ENCODE results near the gene RFNG. TPM values are rescaled to one million over a fixed set of nuclear protein-coding genes. Genes with fewer than 3 reads are reported as not detected.
A peak's percentile ranks its signal among the peaks of the same experiment; 100 is the strongest.

The RFNG gene
- total and polyA plus RNA-seq, 10 of the 15 experiments (the other 5 are each of a cell fraction or from before 2014, with no cell fraction given) = 0.10 to 19.6 (median 6.2) TPM

- no peak for TF ChIP-seq ZBED1 (IDR thresholded peaks at IDR 0.05; ENCODE audit: borderline replicate concordance)
- no peak for TF ChIP-seq JUNB (IDR thresholded peaks at IDR 0.05)
- TF ChIP-seq SUZ12 (IDR thresholded peaks at IDR 0.05; ENCODE audit: unreplicated experiment) = no peak
- no peak for TF ChIP-seq RCOR1 (conservative IDR thresholded peaks at IDR 0.05; ENCODE audit: low read depth, low read length)
- no peak for TF ChIP-seq NR2C2 (IDR thresholded peaks at IDR 0.05; ENCODE audit: borderline replicate concordance, control insufficient read depth, insufficient read length, low read depth)
- TF ChIP-seq MEF2B (IDR thresholded peaks at IDR 0.05; ENCODE audit: partially characterized antibody, poor library complexity, severe bottlenecking) = no peak
- no peak for TF ChIP-seq TCF7 (IDR thresholded peaks at IDR 0.05; ENCODE audit: borderline replicate concordance)
- TF ChIP-seq IKZF1 (conservative IDR thresholded peaks at IDR 0.05) = peak; percentile 78
- no peak for TF ChIP-seq NFIC (IDR thresholded peaks at IDR 0.05; ENCODE audit: low read depth, low read length)
- no peak for TF ChIP-seq ZNF207 (IDR thresholded peaks at IDR 0.05; ENCODE audit: borderline replicate concordance)
- no peak for TF ChIP-seq CHD1 (IDR thresholded peaks at IDR 0.05; ENCODE audit: low read depth, low read length)
- no peak for TF ChIP-seq ZSCAN29 (IDR thresholded peaks at IDR 0.05)
- peak; percentile 69; the same call in 1 of the 2 replicates for TF ChIP-seq SIN3A (IDR thresholded peaks at IDR 0.05; ENCODE audit: low read depth, low read length)
- TF ChIP-seq, protein P1, sequence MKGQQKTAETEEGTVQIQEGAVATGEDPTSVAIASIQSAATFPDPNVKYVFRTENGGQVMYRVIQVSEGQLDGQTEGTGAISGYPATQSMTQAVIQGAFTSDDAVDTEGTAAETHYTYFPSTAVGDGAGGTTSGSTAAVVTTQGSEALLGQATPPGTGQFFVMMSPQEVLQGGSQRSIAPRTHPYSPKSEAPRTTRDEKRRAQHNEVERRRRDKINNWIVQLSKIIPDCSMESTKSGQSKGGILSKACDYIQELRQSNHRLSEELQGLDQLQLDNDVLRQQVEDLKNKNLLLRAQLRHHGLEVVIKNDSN (IDR thresholded peaks at IDR 0.05; ENCODE audit: borderline replicate concordance, extremely low read length, insufficient read depth, low read depth, low read length) = no peak
- TF ChIP-seq RUNX3 (IDR thresholded peaks at IDR 0.05; ENCODE audit: low read length) = no peak
- no peak for TF ChIP-seq NBN (IDR thresholded peaks at IDR 0.05)
- peak; percentile 72; the same call in 1 of the 2 replicates for TF ChIP-seq RB1 (IDR thresholded peaks at IDR 0.05; ENCODE audit: borderline replicate concordance)
- no peak for TF ChIP-seq PBX3 (IDR thresholded peaks at IDR 0.05; ENCODE audit: insufficient replicate concordance, low read depth, low read length)
- peak; percentile 91 for TF ChIP-seq GABPA (IDR thresholded peaks at IDR 0.05; ENCODE audit: low read depth)
- TF ChIP-seq, protein P2, sequence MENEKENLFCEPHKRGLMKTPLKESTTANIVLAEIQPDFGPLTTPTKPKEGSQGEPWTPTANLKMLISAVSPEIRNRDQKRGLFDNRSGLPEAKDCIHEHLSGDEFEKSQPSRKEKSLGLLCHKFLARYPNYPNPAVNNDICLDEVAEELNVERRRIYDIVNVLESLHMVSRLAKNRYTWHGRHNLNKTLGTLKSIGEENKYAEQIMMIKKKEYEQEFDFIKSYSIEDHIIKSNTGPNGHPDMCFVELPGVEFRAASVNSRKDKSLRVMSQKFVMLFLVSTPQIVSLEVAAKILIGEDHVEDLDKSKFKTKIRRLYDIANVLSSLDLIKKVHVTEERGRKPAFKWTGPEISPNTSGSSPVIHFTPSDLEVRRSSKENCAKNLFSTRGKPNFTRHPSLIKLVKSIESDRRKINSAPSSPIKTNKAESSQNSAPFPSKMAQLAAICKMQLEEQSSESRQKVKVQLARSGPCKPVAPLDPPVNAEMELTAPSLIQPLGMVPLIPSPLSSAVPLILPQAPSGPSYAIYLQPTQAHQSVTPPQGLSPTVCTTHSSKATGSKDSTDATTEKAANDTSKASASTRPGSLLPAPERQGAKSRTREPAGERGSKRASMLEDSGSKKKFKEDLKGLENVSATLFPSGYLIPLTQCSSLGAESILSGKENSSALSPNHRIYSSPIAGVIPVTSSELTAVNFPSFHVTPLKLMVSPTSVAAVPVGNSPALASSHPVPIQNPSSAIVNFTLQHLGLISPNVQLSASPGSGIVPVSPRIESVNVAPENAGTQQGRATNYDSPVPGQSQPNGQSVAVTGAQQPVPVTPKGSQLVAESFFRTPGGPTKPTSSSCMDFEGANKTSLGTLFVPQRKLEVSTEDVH (IDR thresholded peaks at IDR 0.05; ENCODE audit: low read depth, partially characterized antibody) = no peak
- TF ChIP-seq RELA (IDR thresholded peaks at IDR 0.05; ENCODE audit: borderline replicate concordance, partially characterized antibody) = no peak
- TF ChIP-seq RAD21 (IDR thresholded peaks at IDR 0.05; ENCODE audit: insufficient read depth, low read depth, low read length) = no peak
Observed at GRCh38 chr17:82051776-82052637, at the start of gene RFNG, which contains the start of gene GPS1 (continued).
